GM10266 (cell line): Measurements from ENCODE around the gene GRIA3.

Experiments
- DNase-seq: peaks from one replicate; pipeline ENCODE4 v3.0.0; 2012; ENCODE audit errors: extremely low spot score
- TF ChIP-seq, protein P1 (sequence below): IDR thresholded peaks from 2 replicates; pipeline ENCODE4 v1.5.1; 2012; ENCODE audit warnings: mild to moderate bottlenecking, low read depth; ENCODE audit not compliant: control insufficient read depth, insufficient read depth; ENCODE audit errors: missing control alignments

GRIA3 gene

DNA sequence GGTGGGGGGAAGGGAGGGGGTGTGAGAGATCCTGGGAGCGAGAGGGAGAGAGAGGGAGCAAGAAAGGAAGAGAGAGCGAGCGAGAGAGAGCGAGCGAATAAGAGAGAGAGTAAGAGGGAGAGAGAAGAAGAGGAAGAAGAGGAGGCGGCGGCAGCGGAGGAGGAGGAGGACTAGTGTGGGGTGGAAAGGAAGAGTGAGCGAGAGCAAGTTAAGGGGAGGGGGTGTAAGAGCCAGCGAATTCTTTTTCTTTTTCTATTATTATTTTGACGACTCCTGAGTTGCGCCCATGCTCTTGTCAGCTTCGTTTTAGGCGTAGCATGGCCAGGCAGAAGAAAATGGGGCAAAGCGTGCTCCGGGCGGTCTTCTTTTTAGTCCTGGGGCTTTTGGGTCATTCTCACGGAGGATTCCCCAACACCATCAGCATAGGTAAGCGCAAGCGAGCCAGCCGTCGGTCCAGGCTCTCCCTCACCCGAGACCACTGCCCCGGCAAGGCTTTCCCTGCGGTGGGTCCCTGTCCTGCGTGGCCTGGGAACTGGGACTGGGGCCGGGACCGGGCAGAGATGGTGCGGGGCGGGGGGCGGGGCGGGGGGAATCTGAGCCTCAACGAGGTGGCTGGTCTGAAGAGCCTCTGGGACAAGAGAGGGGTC lies at the start of gene GRIA3:
Gene GRIA3 (plus strand): TSS at position 60 of the 647 bp plus-strand sequence. CDS start 258 bp downstream, at position 318.
- TF ChIP-seq, protein P1, sequence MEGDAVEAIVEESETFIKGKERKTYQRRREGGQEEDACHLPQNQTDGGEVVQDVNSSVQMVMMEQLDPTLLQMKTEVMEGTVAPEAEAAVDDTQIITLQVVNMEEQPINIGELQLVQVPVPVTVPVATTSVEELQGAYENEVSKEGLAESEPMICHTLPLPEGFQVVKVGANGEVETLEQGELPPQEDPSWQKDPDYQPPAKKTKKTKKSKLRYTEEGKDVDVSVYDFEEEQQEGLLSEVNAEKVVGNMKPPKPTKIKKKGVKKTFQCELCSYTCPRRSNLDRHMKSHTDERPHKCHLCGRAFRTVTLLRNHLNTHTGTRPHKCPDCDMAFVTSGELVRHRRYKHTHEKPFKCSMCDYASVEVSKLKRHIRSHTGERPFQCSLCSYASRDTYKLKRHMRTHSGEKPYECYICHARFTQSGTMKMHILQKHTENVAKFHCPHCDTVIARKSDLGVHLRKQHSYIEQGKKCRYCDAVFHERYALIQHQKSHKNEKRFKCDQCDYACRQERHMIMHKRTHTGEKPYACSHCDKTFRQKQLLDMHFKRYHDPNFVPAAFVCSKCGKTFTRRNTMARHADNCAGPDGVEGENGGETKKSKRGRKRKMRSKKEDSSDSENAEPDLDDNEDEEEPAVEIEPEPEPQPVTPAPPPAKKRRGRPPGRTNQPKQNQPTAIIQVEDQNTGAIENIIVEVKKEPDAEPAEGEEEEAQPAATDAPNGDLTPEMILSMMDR, result no peak
- no peak for DNase-seq

DNA sequence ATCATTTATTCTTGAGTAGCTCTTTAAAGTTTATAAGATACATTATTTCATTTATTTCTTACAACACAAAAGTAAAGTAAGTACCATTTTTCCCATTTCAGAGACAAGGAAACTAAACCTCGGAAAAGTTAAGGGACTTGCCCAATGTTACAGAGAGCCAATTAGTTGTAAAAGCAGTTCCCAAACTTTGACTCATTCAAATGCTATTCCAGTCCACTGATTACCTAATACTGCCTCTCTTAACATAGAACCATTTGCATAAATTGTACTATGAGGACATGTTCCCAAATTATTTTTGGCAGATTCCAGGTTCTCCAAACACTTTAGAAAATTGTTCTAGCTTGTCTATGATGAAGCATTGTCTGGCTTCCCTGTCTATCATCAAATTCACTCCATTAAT lies 45.6 kb upstream of the GRIA3 start:
- DNase-seq, result no peak
- TF ChIP-seq, protein P1, result no peak

DNA sequence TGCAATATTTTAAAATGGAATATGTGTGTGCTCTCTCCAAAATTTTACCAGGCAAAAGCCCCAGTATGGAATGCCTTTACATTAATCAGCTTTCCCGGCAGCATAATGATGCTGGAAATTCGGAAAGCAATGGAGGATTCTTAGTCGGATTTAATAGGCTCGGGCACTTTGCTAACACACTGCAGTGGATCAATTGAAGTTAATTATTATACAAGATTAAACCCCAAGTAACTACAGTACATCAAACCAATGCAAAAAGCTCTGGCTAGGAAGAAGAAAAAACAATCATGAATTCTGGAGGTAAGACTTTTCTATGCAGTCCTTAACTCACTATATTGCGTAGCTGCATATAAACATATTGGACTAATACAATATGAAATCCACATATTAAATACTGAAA lies 43.6 kb upstream of the GRIA3 start:
- DNase-seq, result no peak
- TF ChIP-seq, protein P1, result no peak

DNA sequence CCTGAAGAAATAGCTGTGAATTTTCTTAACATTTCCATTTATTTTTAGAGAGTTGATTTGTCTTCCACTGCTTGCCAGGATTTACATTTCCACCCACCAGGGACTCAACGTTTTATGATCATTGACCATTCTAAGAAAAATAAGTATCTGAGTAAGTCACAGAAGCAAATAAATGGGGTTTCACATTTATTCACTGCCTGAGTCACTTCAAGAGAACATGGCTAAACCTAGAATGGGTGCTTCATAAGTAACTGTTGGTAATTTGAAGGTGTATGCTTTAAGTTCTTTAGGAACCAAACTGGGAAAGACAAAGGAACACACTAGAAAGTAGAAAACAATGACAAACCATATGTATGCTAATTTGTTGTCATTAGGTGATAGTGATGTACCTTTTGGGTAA lies 43.2 kb upstream of the GRIA3 start:
- no peak for DNase-seq
- TF ChIP-seq, protein P1, result no peak

DNA sequence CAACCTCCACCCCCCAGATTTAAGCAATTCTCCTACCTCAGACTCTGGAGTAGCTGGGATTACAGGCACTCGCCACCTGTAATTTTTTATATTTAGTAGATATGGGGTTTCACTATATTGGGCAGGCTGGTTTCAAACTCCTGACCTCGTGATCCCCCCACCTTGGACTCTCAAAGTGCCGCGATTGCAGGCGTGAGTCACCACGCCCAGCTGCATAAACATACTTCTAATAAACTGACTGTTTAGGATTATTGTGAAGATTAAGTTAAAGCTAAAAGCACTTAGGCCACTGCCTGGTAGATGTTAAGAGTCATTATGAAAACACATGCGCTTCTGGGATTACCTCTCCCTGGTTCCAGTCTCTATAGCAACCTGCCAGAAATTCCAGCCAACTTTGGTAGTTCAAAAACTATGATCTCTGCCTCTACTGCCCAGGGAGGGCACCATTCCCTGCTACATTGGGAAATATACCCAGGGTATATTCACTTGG lies 30.2 kb upstream of the GRIA3 start:
- no peak for DNase-seq
- TF ChIP-seq, protein P1, result no peak

DNA sequence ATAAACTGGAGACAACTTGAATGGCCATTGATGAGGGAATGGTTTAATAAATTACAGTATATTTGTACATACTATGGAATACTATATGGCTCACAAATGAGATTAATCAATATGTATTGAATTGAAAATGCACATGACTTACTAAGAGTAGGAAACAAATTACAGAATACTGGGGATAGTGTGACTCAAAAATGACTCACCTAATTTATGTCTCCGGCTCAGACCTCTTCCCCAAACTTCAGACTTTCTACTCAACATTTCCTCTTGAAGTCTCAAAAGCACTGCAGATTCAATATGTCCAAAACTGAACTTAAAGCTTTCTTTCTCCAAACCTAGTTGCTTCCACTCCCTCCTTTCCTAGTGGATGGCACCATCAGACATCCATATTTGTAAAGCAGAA lies 28.8 kb upstream of the GRIA3 start:
- TF ChIP-seq, protein P1, result no peak
- DNase-seq, result no peak

DNA sequence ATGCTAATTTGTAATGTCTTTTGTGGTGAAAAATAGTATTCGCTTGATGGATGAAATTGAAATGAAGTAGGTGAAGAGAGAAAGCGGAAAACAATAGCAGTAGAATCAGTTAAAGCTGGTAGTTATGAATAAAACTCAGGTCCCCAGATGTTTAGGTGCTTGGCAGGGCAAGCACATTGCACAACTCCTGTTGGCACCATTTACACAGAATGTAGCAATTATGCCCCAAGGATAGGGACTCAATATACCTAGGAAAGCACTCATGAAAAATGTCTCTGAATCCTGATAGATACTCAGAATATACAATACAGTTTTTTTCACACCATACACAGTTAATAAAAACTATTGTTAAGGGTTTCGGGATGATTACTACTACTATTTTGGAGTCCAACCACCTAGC lies 26.5 kb upstream of the GRIA3 start:
- TF ChIP-seq, protein P1, result no peak
- no peak for DNase-seq
